Stimulated activated CD8-positive, alpha-beta memory T cell treated with anti-CD3 and anti-CD28 coated beads, Interleukin-4, amount 100 ng/mL, for 1 hour (primary cell): ENCODE measurements around the gene SCYL1.

Experiments
- DNase-seq, 2 donors: peaks; one replicate each; pipeline ENCODE4 v3.0.0-alpha.2; 2020; ENCODE audit warnings: low read depth in 2 of 2, low spot score in 1 of 2

SCYL1 gene

DNA sequence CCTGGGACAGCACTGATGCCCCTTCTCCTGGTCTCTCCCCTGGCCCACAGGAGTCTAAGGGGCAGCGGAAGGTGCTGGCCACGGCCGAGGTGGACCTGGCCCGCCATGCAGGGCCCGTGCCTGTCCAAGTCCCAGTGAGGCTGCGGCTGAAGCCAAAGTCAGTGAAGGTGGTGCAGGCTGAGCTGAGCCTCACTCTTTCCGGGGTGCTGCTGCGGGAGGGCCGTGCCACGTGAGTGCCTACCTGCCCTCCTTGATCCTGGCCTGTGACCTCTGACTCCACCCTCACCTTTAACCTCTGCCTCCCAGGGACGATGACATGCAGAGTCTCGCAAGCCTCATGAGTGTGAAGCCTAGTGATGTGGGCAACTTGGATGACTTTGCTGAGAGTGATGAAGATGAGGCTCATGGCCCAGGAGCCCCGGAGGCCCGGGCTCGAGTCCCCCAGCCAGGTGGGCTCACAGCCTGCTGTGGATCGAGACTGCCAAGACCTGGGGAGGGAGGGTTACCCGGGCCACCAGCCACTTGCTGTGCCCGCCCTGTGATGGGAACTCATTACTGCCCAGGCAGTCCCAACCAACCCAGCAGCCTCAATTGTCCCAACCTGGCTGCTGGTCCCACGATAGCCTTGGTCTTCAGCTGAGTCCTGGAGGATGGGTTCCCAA is 55.3 kb downstream of the SCYL1 start:
- no peak for DNase-seq

DNA sequence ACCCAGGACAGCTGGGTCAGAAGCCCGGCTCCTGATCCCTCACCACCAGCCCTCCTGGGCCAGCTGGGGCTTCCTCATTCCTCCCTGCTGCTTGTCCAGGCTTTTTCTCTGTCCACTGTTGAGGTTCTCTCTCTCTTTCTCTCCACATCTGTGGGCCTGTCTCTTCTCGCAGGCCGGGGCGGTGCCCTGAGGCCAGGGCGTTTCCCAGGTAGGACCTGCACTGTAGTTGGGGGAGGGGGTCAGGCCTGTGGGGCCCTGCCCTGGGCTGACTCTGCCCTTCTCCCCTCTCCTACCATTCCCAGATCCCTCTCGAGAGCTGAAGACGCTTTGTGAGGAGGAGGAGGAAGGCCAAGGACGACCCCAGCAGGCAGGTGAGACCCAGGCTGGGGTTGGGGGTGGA is 55.9 kb downstream of the SCYL1 start:
- DNase-seq: no peak

DNA sequence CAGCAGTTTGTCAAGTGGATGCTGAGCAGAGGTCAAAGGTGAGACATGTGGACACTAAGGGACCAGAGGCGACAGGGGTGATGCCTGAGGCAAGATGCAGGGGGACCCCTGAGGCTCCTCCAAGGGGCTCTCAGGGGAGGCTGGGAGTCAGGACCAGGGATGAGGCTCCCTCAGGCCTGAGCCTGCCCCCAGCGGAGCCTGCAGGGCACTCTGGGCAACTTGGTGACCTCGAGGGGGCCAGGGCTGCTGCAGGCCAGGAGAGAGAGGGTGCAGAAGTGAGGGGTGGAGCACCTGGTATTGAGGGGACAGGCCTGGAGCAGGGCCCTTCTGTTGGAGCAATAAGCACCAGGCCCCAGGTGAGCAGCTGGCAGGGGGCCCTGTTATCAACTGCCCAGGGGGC is 57.0 kb downstream of the SCYL1 start:
- DNase-seq: no peak

DNA sequence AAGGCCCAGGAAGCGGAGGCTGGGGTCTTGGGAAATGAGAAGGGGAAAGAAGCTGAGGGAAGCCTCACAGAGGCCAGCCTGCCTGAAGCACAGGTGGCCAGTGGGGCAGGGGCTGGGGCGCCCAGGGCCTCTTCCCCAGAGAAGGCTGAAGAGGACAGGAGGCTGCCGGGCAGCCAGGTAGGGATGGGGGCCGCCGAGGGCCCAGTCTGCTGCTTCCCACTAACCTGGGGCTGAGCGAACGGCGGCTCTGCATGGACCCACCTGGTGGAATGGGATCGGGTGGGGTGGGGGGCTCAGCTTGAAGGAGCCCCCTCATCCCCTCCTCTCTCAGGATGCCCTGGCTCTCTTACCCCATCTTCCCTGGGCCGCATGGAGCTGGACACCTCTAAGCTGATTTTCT is 58.7 kb downstream of the SCYL1 start:
- DNase-seq: no peak

GRCh38 chr11:65584106-65584505 is 59.2 kb downstream of the SCYL1 start:
- no peak for DNase-seq

- DNase-seq: no peak
Observed at GRCh38 chr11:65584723-65585171, 59.9 kb downstream of the SCYL1 start.

- no peak for DNase-seq
Observed at GRCh38 chr11:65585396-65586246, 60.7 kb downstream of the SCYL1 start.

GRCh38 chr11:65586247-65586630 is 61.4 kb downstream of the SCYL1 start:
- no peak for DNase-seq

DNA sequence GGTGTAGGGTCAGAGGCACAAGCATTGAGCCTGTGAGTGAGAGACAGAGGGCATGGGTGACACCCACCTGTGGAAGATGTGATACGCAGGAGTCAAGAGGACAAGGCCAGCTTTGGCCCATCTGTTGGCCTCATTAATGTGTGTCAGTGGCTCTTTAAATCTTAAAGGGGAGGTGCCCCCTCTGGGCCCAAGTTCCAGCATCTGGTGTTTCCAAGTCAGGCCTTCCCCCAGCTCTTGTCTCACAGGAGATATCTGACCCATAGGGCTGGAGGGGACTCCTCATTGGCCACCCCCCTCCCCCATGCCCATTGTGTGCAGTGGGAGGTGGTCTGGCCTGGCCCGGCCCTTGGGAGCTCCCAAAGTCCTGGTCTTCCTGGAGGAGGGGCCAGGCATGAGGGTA is 61.8 kb downstream of the SCYL1 start:
- no peak for DNase-seq
